Ascending aorta (tissue), 2 donors: ENCODE measurements around the gene PAPPA. TPM values are rescaled to one million over a fixed set of nuclear protein-coding genes. Genes with fewer than 3 reads are reported as not detected.

Experiments used
- DNase-seq, 2 donors: peaks; one replicate each; pipeline ENCODE4 v3.0.0-alpha.2; 2019; ENCODE audit warnings: low spot score in 2 of 2
- H3K27ac ChIP-seq, 2 donors: fragments of 200-600 bp; sonication (generic); one replicate each; pipeline ENCODE4 v1.5.1; 2016 to 2017; ENCODE audit warnings: mild to moderate bottlenecking in 1 of 2
- H3K27me3 ChIP-seq: fragments of 200-600 bp; sonication (generic); one replicate; pipeline ENCODE4 v1.5.1; 2017
- H3K36me3 ChIP-seq, 2 donors: fragments of 200-600 bp; sonication (generic); one replicate each; pipeline ENCODE4 v1.5.1; 2016
- H3K4me1 ChIP-seq, 2 donors: fragments of 200-600 bp; sonication (generic); one replicate each; pipeline ENCODE4 v1.5.1; 2016 to 2017; ENCODE audit warnings: mild to moderate bottlenecking in 1 of 2
- H3K4me3 ChIP-seq, 2 donors: fragments of 200-600 bp; sonication (generic); one replicate each; pipeline ENCODE4 v1.5.1; 2016 to 2017; ENCODE audit warnings: mild to moderate bottlenecking in 1 of 2
- H3K9me3 ChIP-seq, 2 donors: fragments of 200-600 bp; sonication (generic); one replicate each; pipeline ENCODE4 v1.5.1; 2016
- intact Hi-C: fragments of 100-400 bp; cut with DNase I; formaldehyde crosslinking; loops from one replicate; pipeline ENCODE4 v1.15.1; 2023
- total RNA-seq: library from RNA; depleted of rRNA; stranded (reverse); fragments of >200 nt; gene quantifications from one replicate; pipeline ENCODE4 v1.1.0, GENCODE V29; 2016
- TF ChIP-seq, protein P1 (sequence below), 3 experiments: fragments of 200-600 bp in 2 of 3; fragments of 450-650 bp in 1 of 3; sonication (generic) in 2 of 3; IDR thresholded peaks; one replicate each; pipeline ENCODE4 v1.5.1; 2016 to 2019; ENCODE audit warnings: antibody characterized with exemption in 3 of 3, mild to moderate bottlenecking in 1 of 3, moderate library complexity in 1 of 3

Gene PAPPA
- total RNA-seq, 1 donor from 2014 or later, result 6.0 TPM

GRCh38 chr9:116313638-116314037 is 160.0 kb downstream of the PAPPA start:
- intact Hi-C loops, result no loop called here
- Histone ChIP-seq H3K27me3 (no peaks in the 10 kb centered on the region), H3K4me3 (no peak overlapping the region), H3K36me3 (no peaks in the 10 kb centered on the region), H3K4me1 (no peaks in the 10 kb centered on the region), H3K9me3 (no peaks in the 10 kb centered on the region), H3K27ac (no peak overlapping the region)
- no peak for DNase-seq
- TF ChIP-seq, protein P1, sequence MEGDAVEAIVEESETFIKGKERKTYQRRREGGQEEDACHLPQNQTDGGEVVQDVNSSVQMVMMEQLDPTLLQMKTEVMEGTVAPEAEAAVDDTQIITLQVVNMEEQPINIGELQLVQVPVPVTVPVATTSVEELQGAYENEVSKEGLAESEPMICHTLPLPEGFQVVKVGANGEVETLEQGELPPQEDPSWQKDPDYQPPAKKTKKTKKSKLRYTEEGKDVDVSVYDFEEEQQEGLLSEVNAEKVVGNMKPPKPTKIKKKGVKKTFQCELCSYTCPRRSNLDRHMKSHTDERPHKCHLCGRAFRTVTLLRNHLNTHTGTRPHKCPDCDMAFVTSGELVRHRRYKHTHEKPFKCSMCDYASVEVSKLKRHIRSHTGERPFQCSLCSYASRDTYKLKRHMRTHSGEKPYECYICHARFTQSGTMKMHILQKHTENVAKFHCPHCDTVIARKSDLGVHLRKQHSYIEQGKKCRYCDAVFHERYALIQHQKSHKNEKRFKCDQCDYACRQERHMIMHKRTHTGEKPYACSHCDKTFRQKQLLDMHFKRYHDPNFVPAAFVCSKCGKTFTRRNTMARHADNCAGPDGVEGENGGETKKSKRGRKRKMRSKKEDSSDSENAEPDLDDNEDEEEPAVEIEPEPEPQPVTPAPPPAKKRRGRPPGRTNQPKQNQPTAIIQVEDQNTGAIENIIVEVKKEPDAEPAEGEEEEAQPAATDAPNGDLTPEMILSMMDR (IDR thresholded peaks at IDR 0.05), result no peak

DNA sequence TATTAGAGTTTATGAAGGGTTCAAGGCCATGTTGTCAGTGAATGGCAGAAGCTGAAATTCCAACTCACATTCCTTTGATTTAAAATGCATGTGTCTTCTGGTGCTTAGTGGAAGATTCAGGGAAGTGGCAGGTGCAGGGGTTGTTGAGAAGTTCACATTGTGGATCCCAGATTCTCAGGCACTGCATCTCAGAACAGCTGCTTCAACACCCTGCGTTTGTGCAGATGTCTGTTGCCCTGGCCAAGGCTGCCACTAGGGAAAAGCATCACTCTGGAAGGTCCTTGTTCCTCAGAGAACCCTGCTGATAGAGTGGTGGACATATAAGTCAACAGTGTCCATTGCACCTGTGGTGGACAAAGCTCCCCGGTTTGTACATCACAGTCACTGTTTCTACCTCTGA is 162.7 kb downstream of the PAPPA start:
- Histone ChIP-seq H3K36me3 (no peaks in the 10 kb centered on the region), H3K4me3 (no peak overlapping the region), H3K4me1 (no peaks in the 10 kb centered on the region), H3K27ac (no peak overlapping the region), H3K9me3 (no peaks in the 10 kb centered on the region), H3K27me3 (no peaks in the 10 kb centered on the region)
- intact Hi-C loops, result no loop called here
- TF ChIP-seq, protein P1 (IDR thresholded peaks at IDR 0.05), result no peak
- no peak for DNase-seq

DNA sequence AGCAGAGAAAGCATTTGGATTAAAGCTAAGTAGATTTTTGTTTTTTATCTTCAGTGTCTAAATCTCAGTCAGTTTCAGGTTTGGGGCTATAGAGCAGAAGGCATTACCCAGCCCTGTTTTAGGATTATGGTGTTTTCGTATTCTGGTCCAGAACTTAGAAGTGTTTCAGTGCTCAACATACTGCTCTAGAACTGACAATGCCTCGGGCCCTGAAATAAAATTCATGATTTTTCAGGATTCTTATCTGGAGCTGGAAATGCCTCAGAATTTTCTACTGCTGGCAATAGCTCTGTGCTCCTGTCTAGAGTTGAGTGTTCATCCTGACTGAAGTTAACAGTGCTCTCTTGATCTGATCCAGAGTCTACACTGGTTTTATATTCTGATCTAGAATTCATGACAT is 163.9 kb downstream of the PAPPA start:
- Histone ChIP-seq H3K4me3 (no peak overlapping the region), H3K27me3 (no peaks in the 10 kb centered on the region), H3K4me1 (no peaks in the 10 kb centered on the region), H3K27ac (no peak overlapping the region), H3K9me3 (no peaks in the 10 kb centered on the region), H3K36me3 (no peaks in the 10 kb centered on the region)
- intact Hi-C loops, result no loop called here
- TF ChIP-seq, protein P1 (IDR thresholded peaks at IDR 0.05), result no peak
- DNase-seq, result no peak

DNA sequence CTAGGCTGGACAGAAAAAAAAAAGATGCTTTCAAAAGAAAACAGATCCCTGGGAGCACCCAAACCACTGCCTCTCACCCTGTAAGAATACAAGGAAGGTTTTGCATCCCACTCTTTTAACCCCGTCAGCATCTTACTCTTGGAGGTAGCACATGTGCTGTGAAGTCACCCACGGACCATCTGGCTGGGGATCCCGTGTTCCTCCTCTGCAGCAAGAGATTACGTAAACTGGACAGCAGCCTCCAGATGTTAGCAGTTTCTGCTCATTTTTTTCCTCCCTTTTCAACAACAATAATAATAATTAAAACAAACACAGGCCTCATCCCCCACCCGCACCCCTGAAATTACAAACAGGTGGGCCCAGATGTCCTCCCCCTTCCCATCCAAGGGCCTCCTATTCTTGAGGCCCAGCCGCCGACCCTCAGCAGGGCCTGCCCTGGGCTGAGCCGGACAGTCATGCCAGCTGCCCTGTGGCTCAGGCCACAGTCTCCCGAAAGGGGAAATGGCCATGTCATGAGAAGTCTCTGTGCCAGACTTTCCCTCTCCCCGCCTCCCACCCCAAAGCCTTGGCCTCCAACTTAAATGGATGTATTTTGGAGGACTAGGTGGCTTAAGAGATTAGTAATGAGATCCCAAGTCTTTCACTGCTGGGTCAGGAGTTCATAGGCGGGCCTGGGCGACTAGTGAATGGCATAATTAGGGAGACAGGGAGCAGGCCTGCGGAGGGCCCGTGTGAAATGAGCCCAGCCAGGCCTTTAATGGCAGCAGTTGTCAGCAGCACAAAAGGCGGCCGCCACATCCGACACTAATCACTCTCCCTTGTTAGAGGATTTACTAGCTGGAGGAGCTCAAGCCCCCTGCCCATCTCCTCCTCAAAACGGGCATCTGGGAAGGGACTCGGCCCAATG is 165.1 kb downstream of the PAPPA start:
- no peak overlapping the region for H3K27ac ChIP-seq

DNA sequence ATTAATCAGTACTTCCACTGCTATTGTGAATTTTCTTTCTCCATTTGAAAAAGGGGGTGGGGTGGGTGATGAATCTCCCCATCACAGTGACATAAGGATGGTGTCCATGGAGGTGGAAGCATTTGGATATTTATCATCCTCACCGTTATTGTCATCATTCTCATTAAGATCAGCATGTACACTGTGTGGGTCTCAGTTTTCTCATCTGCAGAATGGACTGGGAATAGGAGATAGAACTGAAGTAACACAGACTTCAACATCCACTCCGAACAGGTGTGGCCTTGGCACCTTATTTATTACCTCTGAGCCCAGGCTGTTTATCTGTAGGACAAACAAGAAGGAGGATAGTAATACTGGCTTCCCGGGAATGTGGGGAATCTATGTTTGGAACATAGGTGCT is 165.9 kb downstream of the PAPPA start:
- H3K36me3 ChIP-seq, result no peaks in the 10 kb centered on the region
- no peak overlapping the region for H3K27ac ChIP-seq
- intact Hi-C loops, result no loop called here
- H3K4me1 ChIP-seq, result no peaks in the 10 kb centered on the region
- no peaks in the 10 kb centered on the region for H3K27me3 ChIP-seq
- H3K4me3 ChIP-seq, result no peak overlapping the region
- no peaks in the 10 kb centered on the region for H3K9me3 ChIP-seq
- DNase-seq, result no peak
- TF ChIP-seq, protein P1 (IDR thresholded peaks at IDR 0.05), result no peak

More for the DNA sequence above, 165.1 kb downstream of the PAPPA start:
- Histone ChIP-seq H3K27me3 (no peaks in the 10 kb centered on the region), H3K4me1 (no peaks in the 10 kb centered on the region), H3K9me3 (no peaks in the 10 kb centered on the region), H3K4me3 (no peak overlapping the region), H3K36me3 (no peaks in the 10 kb centered on the region)
- TF ChIP-seq, protein P1 (IDR thresholded peaks at IDR 0.05), result no peak
- no peak for DNase-seq
- intact Hi-C loops, result no loop called here
